LHCN-M2 (cell line): ENCODE measurements around the gene FGF14. TPM values are rescaled to one million over a fixed set of nuclear protein-coding genes. Genes with fewer than 3 reads are reported as not detected.

Experiments
- DNase-seq: peaks from one replicate; pipeline ENCODE4 v3.0.0-alpha.2; 2012; ENCODE audit warnings: low read depth
- total RNA-seq: library from RNA; depleted of rRNA; stranded (reverse); fragments of >200 nt; gene quantifications from 2 replicates; pipeline ENCODE4 v1.2.3, GENCODE V29; 2014

Gene FGF14
- total RNA-seq, 1 experiment from 2014 or later = 0.06 TPM

DNA sequence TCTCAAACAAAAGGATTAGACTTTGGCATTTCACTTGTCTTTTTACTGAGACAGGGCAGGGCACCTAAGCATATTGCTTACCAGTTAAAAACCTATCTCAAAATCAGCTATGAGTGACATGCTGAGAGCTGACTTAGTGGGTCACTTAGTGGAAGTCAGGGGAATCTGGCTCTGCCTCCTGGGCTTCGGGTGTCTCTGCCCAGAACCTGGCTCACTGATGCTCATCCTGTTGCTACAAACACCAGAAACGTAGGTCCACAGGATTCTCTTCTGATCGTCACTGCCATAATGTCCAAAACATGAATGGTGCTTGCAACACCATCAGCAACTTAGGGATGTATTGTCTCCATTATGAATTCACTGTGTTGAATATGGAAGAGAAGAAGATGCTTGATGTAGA, 673.2 kb downstream of the FGF14 start:
- DNase-seq = no peak

DNA sequence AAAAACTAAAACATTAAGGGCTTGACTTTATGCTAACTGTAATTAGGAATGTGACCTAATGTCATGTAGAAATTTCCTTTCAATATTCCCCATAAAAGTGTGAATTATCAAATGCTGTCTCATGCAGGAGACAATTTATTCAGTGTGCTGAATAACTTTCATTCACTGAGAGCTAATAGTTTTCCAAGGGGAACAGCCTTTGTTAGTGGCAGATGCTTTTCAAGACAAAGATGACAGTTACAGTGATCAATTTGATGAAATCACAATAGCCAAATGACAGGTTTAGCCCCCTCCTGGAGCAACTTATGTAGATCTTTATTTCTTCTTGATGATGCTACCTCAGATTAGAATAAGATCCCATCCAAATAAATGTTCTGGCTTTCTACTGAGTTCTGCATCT, 673.8 kb downstream of the FGF14 start:
- no peak for DNase-seq

DNA sequence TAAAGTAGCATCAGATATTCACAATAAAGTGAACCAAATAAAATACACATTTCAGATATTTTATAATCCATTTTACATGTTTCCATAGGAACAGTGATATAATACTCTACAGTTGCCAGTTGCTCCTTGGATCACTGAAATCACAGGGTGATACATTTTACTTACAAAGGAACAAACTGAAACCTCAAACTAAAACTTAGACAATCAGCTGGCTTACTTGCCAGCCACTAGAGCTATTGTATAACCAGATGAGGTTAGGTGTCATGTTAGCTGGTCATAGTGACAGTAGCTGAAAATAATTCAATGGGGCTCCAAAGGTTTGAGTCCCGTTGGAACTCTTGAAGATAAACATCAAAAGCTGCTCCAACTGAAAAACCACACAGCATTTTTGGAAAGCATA, 674.7 kb downstream of the FGF14 start:
- peak; percentile 57 for DNase-seq

DNA sequence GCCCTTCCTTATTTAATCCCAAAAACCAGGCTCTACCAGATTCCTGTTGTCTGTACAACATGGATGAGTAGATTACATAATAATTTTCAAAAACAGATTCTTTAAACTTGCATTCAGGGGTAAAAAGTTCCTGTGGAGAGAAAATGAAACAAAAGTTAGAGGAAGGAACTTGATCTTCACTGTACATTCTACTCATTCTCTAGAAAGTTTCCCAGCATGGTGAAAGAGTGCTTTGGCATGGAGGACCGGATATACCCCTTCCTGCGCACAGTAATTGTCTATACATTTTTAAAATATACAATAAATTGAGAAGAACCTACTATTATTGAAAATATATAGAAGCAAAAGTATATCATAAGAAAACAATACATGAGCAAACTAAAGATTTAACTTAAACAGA, 675.2 kb downstream of the FGF14 start:
- DNase-seq = no peak

DNA sequence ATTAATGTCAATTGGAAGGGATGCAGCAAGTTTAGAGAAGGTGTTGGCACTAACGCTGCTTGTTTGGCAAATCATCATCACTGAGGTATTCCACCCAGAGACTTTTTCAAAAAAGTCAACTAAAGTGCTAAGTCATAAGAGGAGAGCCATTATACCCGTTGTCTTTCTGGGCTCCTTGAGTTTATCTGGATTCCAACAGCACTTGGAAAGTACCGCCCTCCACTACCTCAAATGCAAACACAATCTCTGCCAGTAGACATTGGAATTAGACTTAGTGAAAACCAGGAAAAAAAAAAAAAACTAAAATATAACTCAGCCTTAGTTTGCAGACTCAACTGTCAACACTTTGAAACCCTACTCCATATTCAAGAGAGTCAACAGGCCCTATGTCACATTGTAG, 683.4 kb downstream of the FGF14 start:
- no peak for DNase-seq

DNA sequence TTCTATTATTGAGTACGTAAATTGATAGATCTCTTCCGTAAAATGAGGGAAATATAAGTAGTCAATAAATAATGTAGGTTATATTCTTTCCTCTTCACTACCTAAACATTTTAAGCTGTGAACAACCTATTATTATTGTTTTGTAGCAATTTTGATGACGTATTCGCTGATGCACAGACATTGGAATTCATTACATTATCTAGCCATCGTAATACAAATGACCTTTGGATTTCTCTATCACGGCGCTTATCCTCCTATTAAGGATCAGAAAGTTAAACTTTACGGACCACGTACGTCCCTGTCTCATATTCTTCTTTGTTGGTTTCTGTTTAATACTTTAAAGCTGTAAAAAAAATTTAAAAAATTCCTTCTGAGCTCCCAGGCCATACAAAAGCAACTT, 684.5 kb downstream of the FGF14 start:
- DNase-seq = no peak

DNA sequence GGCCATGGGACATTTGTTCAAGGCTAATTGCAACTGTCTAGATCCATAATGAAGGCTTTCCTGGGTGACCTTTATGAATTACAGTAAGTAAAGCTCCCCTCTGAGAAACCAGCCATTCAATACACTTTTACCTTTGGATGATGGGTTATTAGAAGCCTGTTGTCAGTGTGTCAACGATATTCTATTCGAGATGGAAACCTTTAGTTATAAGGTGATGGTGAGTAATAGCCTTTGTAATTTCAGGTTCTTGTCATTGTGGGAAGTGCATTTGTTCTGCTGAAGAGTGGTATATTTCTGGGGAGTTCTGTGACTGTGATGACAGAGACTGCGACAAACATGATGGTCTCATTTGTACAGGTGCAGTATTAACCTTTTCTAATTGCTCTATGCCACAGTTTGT, 687.7 kb downstream of the FGF14 start:
- no peak for DNase-seq

DNA sequence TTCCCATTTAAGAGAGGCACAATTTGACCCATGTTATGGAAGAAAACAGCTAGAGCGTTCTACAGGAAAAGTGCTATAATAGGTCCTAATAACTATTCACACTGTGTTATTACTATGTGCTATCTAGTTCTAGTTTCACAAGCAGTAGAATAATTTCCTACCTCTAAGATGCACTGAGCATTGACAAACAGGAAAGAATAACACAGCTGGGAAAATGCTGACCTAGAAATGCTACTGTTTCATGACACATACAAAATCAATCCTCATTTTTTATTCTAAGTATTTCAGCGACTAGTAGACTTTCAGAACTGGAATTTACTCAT, 689.9 kb downstream of the FGF14 start:
- peak; percentile 48 for DNase-seq

DNA sequence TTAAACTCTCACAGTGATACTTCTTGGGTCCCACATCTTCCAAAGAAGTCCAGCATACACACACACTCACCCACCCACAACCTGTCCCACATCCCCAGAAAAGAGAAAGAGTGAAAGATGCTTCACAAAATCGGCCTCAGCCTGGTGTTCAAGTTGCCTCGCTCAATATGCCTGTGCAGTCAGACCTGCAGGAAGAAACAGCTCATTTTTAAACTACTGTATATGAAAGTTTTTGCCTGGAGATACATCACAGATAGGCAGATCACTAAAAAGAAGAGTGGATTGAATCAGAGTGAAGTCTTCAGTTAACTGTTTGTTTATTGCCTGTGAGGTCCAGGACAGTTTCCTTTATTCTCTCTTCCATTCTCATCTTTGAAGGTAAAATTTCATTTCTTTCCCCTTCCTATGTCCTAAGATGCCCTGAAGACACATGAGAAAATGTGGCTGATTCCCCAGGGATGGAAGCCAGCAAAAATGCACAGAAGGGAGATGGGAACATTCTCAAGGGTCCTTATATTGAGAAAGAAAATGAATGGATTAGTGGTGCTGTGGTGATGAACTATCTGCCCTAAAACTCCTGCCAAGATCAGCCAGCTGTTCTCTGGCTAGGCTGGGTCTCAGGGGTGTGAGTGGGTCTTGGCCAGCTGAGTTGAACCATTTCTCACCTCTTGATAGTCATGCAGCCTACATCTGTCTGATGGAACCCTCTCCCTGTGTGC, 690.4 kb downstream of the FGF14 start:
- peak; percentile 73 for DNase-seq

DNA sequence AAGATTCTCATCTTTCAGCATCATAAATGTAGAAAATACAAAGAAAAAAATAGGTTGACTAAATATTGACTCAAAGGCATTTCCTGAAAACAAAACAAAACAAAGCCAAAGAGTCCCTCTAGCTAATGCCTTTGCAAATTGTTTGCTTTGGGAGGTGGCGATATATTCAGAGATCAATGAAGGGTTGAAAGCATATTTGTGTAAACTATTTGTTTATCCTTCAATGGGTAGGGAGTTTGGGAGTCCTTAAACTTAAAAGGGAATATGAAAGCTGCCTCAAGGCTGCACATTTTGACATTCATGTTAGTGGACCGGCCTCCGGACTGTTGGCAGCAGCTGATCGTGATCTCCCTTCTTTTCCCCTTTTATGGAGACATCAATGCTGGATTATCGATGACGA, 691.9 kb downstream of the FGF14 start:
- DNase-seq = no peak

DNA sequence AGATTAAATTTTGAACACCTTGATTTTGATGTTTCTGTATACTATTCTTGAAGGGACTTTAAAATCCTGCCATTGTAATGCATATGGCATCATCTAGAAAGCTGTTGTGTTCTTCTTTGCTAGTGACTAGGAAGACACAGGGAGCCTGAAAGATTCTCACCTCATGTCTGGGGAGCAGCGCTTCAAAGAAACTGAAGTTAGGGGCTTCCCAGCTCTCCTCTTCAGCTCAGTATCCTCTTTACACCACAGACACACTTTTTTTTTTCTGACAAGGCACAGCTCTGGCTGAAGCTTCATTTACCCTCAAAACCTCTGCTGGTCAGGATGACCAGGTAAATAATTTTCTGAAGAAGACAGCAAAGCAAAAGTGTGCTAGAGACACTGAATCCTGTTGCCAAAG, 693.7 kb downstream of the FGF14 start:
- no peak for DNase-seq

DNA sequence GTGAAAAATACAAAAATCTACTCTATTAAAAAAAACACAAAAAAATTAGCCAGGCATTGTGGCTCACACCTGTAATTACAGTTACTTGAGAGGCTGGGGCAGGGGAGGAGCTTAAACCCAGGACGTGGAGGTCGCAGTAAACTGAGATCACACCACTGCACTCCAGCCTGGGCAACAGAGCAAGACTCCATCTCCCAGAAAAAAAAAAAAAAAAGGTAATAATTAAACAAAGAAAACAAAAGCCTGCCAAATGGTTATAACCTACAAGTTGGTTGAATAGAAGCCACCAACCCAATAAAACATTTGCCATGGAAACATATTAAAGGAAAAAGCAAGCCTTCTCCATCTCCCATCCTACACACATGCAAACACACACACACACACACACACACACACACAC, 694.2 kb downstream of the FGF14 start:
- no peak for DNase-seq

DNA sequence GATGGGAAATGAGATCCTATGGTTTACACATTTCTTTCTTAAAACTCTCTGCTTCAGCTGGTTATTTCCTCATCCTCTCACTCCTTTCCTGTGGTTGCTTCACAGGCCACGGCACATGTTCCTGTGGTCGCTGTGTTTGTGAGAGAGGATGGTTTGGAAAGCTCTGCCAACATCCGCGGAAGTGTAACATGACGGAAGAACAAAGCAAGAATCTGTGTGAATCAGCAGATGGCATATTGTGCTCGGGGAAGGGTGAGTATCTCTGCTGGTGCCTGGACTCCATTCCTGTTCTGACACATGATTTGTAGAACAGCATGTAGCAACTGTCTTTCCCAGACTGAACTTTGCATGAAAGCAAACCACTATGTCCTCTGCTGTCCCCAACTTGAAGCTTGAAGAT, 695.2 kb downstream of the FGF14 start:
- DNase-seq = peak; percentile 99

DNA sequence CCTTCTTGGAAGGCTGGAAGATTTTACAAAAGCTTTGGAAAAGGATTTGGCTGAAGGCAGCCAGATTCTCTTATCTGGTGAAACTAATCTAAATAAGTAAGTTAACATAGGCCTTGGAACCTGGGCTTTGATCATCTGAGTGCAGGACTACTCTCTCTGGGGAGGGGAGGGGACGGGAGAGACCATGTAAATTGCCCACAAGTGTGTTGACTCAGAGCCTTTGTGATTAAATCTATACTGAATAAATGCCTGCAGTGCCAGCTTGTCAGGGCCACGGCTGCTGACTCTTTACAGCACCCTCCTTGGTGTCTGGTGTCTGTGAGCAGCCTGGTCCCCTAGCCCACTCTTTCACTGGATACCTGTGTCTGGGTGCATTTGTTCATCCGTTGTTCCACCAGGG, 698.0 kb downstream of the FGF14 start:
- DNase-seq = no peak

DNA sequence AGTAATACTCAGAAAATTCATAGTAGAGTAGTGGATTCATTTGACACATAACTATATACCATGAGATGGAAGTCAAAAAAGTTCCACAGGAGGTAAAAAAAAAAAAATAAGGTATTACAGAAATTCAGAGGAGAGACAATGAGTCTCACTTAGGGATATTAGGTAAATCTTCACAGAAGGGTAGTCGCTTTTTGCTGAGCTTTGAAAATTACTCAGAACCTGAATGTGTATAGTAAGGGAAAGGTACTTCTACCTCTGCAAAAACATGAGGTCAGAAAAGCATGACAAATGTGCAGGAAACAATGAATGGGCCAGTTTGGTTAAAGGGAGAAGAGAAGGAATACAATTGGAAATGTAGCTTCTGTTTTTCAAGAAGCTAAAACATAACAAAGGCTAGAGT, 698.8 kb downstream of the FGF14 start:
- no peak for DNase-seq

DNA sequence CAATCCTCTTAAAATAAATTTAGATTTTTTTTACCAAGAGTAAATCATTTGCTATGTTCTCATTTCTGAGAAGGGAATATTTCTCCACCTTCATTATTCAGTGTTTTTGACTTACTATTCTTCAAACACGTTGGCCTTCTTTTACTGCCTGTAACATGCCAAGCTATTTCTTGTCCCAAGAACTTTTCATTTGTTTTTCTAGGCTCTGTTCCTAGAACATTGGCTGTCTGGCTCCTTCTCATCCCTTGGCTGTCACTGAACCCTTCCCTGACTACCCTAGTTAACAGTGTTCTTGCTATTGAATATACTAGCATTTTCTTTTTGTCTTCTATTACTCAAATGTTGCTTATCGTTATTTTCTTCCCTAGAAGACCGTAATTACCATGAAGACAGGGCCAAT, 701.2 kb downstream of the FGF14 start:
- peak; percentile 73 for DNase-seq

DNA sequence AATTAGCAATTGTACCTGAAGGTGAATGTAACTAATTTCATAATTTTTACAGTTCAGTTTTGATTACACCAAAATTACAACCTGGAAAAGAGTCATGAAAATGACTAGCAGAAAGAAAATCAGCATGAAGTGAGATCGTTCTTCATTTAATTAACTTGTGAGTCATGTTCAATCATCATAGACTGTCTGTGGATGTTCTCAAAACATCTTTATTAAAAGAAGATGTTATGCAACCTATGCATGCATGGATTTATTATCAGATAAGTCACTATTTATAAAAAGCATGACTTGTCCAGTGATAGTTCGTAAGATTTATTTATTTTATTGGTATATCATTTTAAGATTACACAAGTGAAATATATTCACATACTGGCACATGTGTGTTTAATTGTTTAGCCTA, 703.4 kb downstream of the FGF14 start:
- DNase-seq = peak; percentile 32

DNA sequence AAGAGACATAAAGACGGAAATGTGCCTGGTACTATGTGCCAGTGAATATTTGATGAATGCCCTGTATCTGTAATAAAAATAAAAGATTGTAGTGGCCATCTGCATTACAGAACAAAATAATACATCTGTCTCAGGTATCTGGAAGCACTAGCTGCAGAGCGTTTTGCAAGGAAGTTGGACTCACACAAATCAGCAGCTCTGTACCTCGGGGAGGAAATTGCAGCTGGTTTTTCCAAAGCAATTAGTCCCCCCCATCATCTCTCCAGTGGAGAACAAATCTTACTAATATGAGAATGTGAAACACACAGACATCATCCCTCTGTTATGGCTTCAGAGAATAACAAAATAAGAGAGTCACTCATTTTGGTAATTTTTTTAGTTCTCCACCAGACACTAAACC, 704.1 kb downstream of the FGF14 start:
- DNase-seq = no peak

DNA sequence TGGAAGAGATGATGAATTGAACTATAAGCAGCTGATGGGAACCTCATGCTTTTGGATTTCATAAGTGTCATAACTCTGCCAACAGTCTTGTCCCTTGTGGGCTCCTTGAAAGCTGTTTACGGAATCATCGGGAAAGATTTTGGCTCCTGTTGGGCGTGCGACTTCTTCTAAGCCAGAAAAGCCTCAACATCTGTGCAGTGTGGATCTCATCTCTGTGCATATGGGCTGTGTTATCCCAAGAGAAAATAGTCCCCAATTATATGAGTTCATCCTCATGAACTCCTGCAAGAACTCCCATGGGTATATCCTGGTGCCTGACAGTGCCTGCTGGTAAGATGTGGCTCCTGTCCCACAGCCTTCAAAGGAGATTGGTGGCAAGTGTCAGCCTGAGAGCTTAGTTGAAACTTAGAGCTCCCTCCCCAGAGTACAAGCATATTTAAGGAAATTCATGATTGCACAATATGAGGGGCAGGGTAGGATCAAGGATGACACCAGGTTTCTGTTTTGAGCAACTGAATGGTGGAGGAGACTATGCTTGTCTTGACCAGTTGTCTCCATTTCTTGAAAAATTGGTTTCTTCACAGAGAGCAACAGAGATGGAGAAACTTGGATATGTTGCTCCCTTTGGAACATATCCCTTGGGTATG, 705.9 kb downstream of the FGF14 start:
- no peak for DNase-seq

DNA sequence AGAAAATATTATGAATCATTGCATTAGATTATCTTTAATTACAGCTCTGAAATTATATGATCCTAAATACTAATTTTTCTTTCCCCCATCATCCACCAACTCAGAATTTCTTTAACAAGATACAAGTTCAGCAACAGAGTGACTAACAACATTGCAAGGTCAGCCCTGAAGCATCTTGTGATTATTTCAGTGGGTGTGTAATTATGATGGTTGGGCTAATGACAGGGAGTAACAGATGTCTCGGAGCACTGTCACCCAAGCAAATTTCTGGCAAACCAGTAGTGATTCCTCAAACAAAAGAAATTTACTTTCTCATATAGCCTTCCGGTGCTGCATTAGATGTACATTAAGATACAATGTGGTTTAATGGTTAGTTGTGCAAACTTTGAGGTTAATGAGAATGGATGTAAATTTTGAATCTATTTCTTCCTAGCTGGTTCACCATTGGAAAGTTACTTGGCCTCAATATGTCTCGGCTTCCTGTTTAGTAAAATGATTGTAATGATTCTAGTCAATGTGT, 710.4 kb downstream of the FGF14 start:
- peak; percentile 72 for DNase-seq

DNA sequence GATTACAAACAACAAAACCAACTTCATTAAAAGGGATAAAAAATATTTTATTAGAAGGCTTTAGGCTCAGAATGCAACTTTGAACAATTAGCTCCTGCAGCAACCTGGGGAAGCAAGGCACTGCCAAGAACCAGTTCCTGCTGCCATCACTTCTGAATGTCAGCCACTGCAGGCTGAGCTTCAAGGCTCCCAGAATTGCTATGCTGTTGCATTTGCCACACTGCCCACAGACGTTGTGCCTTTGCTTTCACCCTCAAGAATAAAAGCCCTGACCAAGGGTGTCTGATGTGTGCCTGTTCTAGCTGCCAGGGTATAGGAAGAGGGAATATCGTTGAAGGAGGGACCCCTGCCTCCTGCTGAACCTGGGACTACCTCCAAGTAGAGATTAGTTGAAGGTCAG, 711.0 kb downstream of the FGF14 start:
- DNase-seq = no peak

DNA sequence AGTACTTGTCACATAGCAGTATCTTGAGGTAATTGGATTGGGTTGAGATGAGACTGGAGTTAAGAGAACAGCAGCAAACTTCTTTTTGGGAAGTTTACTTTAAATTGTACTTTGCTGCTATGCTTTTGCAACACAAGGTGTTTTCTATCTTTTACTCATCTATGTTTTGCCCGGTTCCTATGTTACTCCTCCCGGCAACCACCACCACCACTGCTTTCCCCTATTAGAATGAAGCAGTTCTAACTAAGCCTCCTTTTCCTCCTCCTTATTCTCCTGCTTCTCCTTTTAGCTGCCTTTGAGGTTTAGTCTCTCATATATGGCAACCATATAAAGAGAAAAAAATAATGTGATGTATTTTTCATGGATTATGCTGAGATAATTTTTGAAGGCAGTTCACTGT, 715.8 kb downstream of the FGF14 start:
- no peak for DNase-seq

DNA sequence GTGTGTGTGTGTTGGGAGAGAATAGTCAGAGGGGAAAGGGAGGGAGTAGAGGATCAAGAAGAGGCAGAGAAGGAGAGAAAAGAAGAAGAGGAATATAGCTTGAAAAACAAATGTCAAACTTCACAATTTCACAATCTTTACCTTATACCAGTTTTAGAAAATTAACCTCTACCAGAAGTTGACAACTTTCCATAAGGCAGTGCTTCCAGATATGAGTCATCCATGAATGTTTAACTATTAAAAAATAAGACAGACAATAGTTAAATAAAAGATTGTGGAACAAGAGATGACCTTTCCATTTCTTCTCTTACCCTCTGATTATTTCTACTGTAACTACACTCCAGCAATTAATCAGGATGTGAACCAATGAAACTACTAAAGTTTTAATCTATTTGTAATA, 720.0 kb downstream of the FGF14 start:
- no peak for DNase-seq
